ENCODE data around the gene SFMBT1.

DNA sequence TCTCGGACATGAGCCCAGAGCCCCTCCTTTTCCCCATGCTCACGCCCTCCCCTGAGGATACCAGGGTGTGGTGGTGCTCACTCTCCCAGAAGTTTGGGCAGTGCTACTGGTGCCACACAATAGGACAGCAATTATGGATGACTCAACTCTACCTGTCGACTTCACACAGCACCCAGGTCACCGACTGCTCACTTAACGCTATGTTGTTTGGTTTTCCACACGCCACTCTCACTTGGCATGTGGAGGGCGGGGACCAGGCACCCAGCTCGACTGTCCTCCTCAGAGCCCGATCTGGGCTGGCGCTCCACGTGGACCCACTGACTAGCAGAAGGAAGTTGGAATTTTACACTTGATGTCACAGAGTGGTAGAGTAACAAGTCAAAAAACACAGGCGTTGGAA lies 179.4 kb downstream of the SFMBT1 start:
- no peak for TF ChIP-seq CTCF (IDR thresholded peaks at IDR 0.05)
- no peak for TF ChIP-seq POLR2A (IDR thresholded peaks at IDR 0.05)

Measured in heart left ventricle (tissue), 13 donors.